ENCODE measurements around the gene BAZ1B.

DNA sequence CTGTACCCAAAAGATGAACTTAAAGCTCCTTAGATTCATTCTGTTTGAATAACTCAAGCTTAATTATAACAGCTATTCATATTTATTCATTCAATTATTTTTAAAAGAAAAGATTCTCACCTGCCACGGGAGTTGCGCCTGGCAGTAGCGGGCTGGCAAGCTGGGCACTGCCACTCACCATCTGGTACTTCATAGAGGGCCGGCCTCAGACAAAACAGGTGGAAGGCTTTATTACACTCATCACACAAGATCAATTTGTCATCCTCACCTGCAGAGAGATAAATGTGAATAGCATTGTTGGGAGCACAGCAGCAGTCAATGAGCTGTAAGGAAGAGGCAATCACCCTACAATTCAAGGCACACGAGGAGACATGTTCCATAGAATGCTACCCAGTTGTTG lies 72.7 kb downstream of the BAZ1B start:
- TF ChIP-seq CTCF (IDR thresholded peaks at IDR 0.05) (no peak), POLR2A (IDR thresholded peaks at IDR 0.05) (no peak)

Data from body of pancreas (tissue), 4 donors.